Heart left ventricle (tissue), 16 donors: ENCODE measurements around the gene RPGR. TPM values are rescaled to one million over a fixed set of nuclear protein-coding genes. Genes with fewer than 3 reads are reported as not detected.

Source experiments
- ATAC-seq, 4 donors: fragments of 200-7000 bp; cut with Tn5 transposase; one replicate each; pipeline ENCODE4 v1.9.1; 2020 to 2022; ENCODE audit warnings: moderate library complexity in 4 of 4, mild to moderate bottlenecking in 3 of 4, moderate number of reproducible peaks in 1 of 4
- DNase-seq, 5 donors: peaks; one replicate each; pipeline ENCODE4 v3.0.0-alpha.2; 2020
- H3K27ac ChIP-seq, 12 donors: fragments of 200-600 bp; sonication (generic) in 4 of 12; one replicate each; pipeline versions ENCODE4 v1.5.0 to v1.8.0; 2016 to 2022; ENCODE audit warnings: mild to moderate bottlenecking in 2 of 12
- H3K27me3 ChIP-seq, 9 donors: fragments of 200-600 bp; sonication (generic) in 2 of 9; one replicate each; pipeline versions ENCODE4 v1.5.1 to v1.8.0; 2016 to 2022; ENCODE audit warnings: mild to moderate bottlenecking in 3 of 9
- H3K36me3 ChIP-seq, 9 donors: fragments of 200-600 bp; sonication (generic) in 2 of 9; one replicate each; pipeline versions ENCODE4 v1.5.0 to v1.8.0; 2018 to 2022; ENCODE audit warnings: mild to moderate bottlenecking in 2 of 9
- H3K4me1 ChIP-seq, 12 donors: fragments of 200-600 bp; sonication (generic) in 4 of 12; one replicate each; pipeline versions ENCODE4 v1.5.0 to v1.8.0; 2016 to 2022; ENCODE audit warnings: mild to moderate bottlenecking in 3 of 12
- H3K4me3 ChIP-seq, 12 donors: fragments of 200-600 bp; sonication (generic) in 4 of 12; one replicate each; pipeline versions ENCODE4 v1.5.0 to v1.8.0; 2017 to 2022; ENCODE audit warnings: mild to moderate bottlenecking in 9 of 12, moderate library complexity in 4 of 12
- H3K9me3 ChIP-seq, 12 donors: fragments of 200-600 bp; sonication (generic) in 4 of 12; one replicate each; pipeline versions ENCODE4 v1.5.0 to v1.8.0; 2016 to 2022; ENCODE audit warnings: mild to moderate bottlenecking in 1 of 12
- POLR2A ChIP-seq, 2 donors: fragments of 450-650 bp; IDR thresholded peaks; one replicate each; pipeline ENCODE4 v1.6.1; 2017; ENCODE audit warnings: antibody characterized with exemption in 2 of 2, mild to moderate bottlenecking in 2 of 2, moderate library complexity in 2 of 2
- WGBS, 4 donors: extraction: QIAGEN DNeasy Blood & Tissue Kit in 2 of 4; methylation state at CpG; one replicate each; pipeline versions ENCODE4 v1.1.5 to v1.1.7; 2013 to 2018; 5-methylcytosine and 5-hydroxymethylcytosine counted together
- intact Hi-C, 10 donors: fragments of 100-400 bp; cut with DNase I; formaldehyde crosslinking; loops; one replicate each; pipeline versions ENCODE4 v1.11.1 to v1.14.2; 2022
- polyA plus RNA-seq, 2 donors: library from polyadenylated mRNA; stranded (reverse); fragments of 200-250 nt; gene quantifications; one replicate each; pipeline ENCODE4 v1.2.3, GENCODE V29; 2013
- total RNA-seq, 9 donors: library from RNA; depleted of rRNA in 2 of 9; stranded (reverse); fragments of >200 nt in 2 of 9; fragmentation: NEBNext Ultra II Directional in 3 of 9; extraction: Animal tissue kit (Norgen Biotek cat#: 25700) in 3 of 9; gene quantifications; one replicate each; pipeline versions ENCODE4 v1.1.0 to v1.2.4, GENCODE V29; 2016 to 2023
- TF ChIP-seq, protein P1 (sequence below), 12 donors: fragments of 200-600 bp; sonication (generic) in 4 of 12; IDR thresholded peaks; one replicate each; pipeline versions ENCODE4 v1.5.0 to v1.8.0; 2018 to 2022; ENCODE audit warnings: antibody characterized with exemption in 12 of 12, mild to moderate bottlenecking in 5 of 12
- donor health status: ischemic (EF 13 %, LVEDD 7.1; RV severe dilation, severe dysfunction).
- donor health status: healthy with polysubstance abuse.
- donor health status: DM: no; HTN: yes; CAD: no.
- donor health status: DM: no; HTN: no; CAD: no.
- donor health status: ischemic (EF 25% LVEDD 6.9; RV normal size, moderate dysfunction).
- donor health status: ischemic (EF 25% LVEDD 5.7; RV mildly dilated, moderate dysfunction).
- donor health status: healthy.
- donor health status: DM: yes; HTN: yes; CAD: no.
- donor health status: ischemic (EF 35%, LVEDD 5.7; RV mildly dilated, moderate dysfunction).
- donor health status: nonischemic (EF 11% LVEDD 7.7; RV severe dilation, severe dysfunction).
- donor health status: DM: yes; HTN: yes; CAD: no.
- donor health status: PGD.
- donor health status: ischemic (EF 29% LVEDD 5.4; RV normal size, mild dysfunction).
- donor health status: nonischemic (EF 23%, LVEDD 6.1; RV moderate dilation, normal function).

The RPGR gene
- total and polyA plus RNA-seq, 11 donors, result 4.1 to 13.0 (median 6.9) TPM

DNA sequence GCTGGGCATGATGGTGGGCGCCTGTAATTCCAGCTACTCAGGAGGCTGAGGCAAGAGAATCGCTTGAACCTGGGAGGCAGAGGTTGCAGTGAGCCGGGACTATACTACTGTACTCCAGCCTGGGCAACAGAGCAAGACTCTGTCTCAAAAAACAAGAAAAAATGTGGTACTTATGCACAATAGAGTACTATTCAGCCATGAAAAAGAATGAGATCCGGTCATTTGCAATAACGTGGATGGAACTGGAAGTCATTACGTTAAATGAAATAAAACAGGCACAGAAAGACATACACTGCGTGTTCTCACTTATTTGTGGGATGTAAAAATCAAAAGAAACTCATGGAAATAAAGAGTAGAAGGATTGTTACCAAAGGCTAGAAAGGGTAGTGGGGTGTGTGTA, 12.1 kb downstream of the RPGR start:
- H3K4me1 ChIP-seq, result no peaks in the 10 kb centered on the region

DNA sequence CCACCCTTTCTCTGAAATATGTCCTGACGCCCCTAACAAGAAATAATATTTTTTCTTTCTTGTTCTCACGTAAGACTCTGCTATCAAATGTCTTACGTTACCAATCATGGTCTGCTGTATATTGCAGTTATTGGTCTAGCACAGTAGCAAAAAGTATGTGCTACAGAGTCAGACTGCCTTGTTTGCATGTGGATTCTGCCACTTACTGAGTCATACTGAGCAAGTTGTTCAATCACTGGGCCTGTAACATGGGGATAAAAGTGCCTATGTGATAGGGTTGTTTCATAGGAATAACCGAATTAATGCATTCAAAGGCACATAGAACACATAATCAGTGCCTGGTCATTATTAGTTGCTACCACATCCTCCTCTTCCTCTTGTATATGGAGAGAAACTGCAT, 14.1 kb downstream of the RPGR start:
- Histone ChIP-seq H3K4me1 (no peaks in the 10 kb centered on the region), H3K9me3 (no peaks in the 10 kb centered on the region), H3K4me3 (no peak overlapping the region), H3K27ac (no peak overlapping the region), H3K36me3 (peaks cover 0 to 37% (median 2%) of the 10 kb centered on the region in 9 donors), H3K27me3 (no peaks in the 10 kb centered on the region)
- WGBS, 4 donors, result 86 to 99% (median 91%) methylated on average over 4 of the region's 4 CpGs
- ATAC-seq (no peak), DNase-seq (no peak)
- intact Hi-C loops, result no loop called here
- no peak for TF ChIP-seq POLR2A (IDR thresholded peaks at IDR 0.05)
- TF ChIP-seq, protein P1, sequence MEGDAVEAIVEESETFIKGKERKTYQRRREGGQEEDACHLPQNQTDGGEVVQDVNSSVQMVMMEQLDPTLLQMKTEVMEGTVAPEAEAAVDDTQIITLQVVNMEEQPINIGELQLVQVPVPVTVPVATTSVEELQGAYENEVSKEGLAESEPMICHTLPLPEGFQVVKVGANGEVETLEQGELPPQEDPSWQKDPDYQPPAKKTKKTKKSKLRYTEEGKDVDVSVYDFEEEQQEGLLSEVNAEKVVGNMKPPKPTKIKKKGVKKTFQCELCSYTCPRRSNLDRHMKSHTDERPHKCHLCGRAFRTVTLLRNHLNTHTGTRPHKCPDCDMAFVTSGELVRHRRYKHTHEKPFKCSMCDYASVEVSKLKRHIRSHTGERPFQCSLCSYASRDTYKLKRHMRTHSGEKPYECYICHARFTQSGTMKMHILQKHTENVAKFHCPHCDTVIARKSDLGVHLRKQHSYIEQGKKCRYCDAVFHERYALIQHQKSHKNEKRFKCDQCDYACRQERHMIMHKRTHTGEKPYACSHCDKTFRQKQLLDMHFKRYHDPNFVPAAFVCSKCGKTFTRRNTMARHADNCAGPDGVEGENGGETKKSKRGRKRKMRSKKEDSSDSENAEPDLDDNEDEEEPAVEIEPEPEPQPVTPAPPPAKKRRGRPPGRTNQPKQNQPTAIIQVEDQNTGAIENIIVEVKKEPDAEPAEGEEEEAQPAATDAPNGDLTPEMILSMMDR (IDR thresholded peaks at IDR 0.05), result no peak

More for the DNA sequence above, 12.1 kb downstream of the RPGR start:
- no peak for DNase-seq
- 80 to 99% (median 91%) methylated on average over 7 of the region's 7 CpGs for WGBS, 4 donors
- Histone ChIP-seq H3K36me3 (peaks cover 0 to 32% (median 2%) of the 10 kb centered on the region in 9 donors), H3K4me3 (no peak overlapping the region), H3K27ac (no peak overlapping the region), H3K27me3 (no peaks in the 10 kb centered on the region), H3K9me3 (no peaks in the 10 kb centered on the region)
- ATAC-seq, result no peak
- TF ChIP-seq, protein P1 (IDR thresholded peaks at IDR 0.05), result no peak
- no peak for TF ChIP-seq POLR2A (IDR thresholded peaks at IDR 0.05)
- intact Hi-C loops, result no loop called here

DNA sequence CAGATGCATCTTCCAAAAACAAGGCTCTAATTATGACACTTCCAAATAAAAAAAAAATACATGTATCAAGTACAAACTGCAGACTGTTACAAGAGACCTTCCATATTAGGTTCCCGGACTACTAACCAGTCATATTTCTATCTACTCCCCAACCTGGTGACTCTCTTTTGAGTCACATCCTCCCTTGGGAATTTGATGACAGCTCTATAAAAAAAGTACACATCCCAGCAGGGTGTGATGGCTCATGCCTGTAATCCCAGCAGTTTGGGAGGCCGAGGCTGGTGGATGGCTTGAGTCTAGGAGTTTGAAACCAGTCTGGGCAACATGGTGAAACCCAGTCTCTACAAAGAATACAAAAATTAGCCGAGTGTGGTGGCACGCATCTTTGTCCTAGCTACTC, 14.9 kb downstream of the RPGR start:
- H3K4me1 ChIP-seq, result no peaks in the 10 kb centered on the region
- H3K36me3 ChIP-seq, result peaks cover 0 to 34% (median 0%) of the 10 kb centered on the region in 9 donors
- H3K4me3 ChIP-seq, result no peak overlapping the region
- H3K9me3 ChIP-seq, result no peaks in the 10 kb centered on the region
- ATAC-seq (no peak), DNase-seq (no peak)
- H3K27me3 ChIP-seq, result no peaks in the 10 kb centered on the region
- no peak overlapping the region for H3K27ac ChIP-seq
- TF ChIP-seq, protein P1 (IDR thresholded peaks at IDR 0.05), result no peak
- TF ChIP-seq POLR2A (IDR thresholded peaks at IDR 0.05), result no peak
- intact Hi-C loops, result no loop called here
- 77 to 90% (median 87%) methylated on average over 4 of the region's 4 CpGs for whole genome bisulfite sequencing, 4 donors

DNA sequence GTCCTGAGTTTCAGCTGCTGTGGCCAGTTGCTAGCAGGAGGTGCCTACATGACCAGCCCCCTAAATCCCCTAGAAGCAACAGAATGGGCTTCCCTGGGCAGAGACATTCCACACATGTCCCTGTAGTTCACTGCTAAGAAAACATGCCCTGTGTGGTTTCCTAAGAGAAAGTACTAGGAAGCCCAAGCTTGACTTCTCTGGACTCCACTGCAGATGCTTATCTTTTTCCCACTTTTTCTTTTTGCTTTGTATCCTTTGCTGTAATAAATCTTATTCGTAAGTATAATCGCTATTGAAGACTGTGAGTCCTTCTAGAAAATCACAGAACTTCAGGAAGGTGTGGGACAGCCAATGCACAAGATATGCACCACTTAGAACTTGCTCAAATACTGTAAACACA, 15.6 kb downstream of the RPGR start:
- ATAC-seq (no peak), DNase-seq (no peak)
- intact Hi-C loops, result no loop called here
- Histone ChIP-seq H3K27me3 (no peaks in the 10 kb centered on the region), H3K4me1 (no peaks in the 10 kb centered on the region), H3K9me3 (no peaks in the 10 kb centered on the region), H3K36me3 (peaks cover 0 to 27% (median 0%) of the 10 kb centered on the region in 9 donors), H3K4me3 (no peak overlapping the region), H3K27ac (no peak overlapping the region)
- WGBS, 4 donors, result 70 to 99% (median 84%) methylated on average over 2 of the region's 2 CpGs
- TF ChIP-seq POLR2A (IDR thresholded peaks at IDR 0.05), result no peak
- TF ChIP-seq, protein P1 (IDR thresholded peaks at IDR 0.05), result no peak
